BJ (cell line): ENCODE data around the gene PSMG3. TPM values are rescaled to one million over a fixed set of nuclear protein-coding genes. Genes with fewer than 3 reads are reported as not detected.

Source experiments
- CTCF ChIA-PET: fragments of 350-600 bp; formaldehyde crosslinking; extraction: SDS; loops from one replicate; lab custom pipeline; 2021; ENCODE audit warnings: antibody characterized with exemption, inconsistent platforms; lab: Yijun Ruan, JAX
- POLR2A ChIA-PET: fragments of 300-600 bp; sonication (Branson Sonifier 250); formaldehyde crosslinking; extraction: SDS; loops from one replicate; lab custom pipeline; 2021; ENCODE audit warnings: antibody characterized with exemption; lab: Charles Lee
- DNase-seq: peaks from one replicate; pipeline ENCODE4 v3.0.0-alpha.2; 2011; ENCODE audit warnings: low read depth
- H3K27me3 ChIP-seq: 2 replicates; pipeline ENCODE4 v1.6.0; 2011; ENCODE audit warnings: low read length; ENCODE audit not compliant: control insufficient read depth, insufficient read depth
- H3K36me3 ChIP-seq: 2 replicates; pipeline ENCODE4 v1.5.1; 2011; ENCODE audit warnings: low read length; ENCODE audit not compliant: control insufficient read depth, insufficient read depth
- H3K4me3 ChIP-seq: 2 replicates; pipeline ENCODE4 v1.5.1; 2011; ENCODE audit warnings: low read depth, mild to moderate bottlenecking, control low read depth, low read length
- polyA plus RNA-seq: library from polyadenylated mRNA; depleted of rRNA; stranded (reverse); fragments of >200 nt; gene quantifications from 2 replicates; pipeline ENCODE4 v1.2.3, GENCODE V29; 2011
- TF ChIP-seq, protein P1 (sequence below): IDR thresholded peaks from 2 replicates; pipeline ENCODE4 v1.5.1; 2011; ENCODE audit warnings: low read depth, mild to moderate bottlenecking, control low read depth, inconsistent platforms, low read length, moderate library complexity; ENCODE audit not compliant: insufficient read depth

Gene PSMG3
- polyA plus RNA-seq, 1 experiment, result 40.9 TPM

DNA sequence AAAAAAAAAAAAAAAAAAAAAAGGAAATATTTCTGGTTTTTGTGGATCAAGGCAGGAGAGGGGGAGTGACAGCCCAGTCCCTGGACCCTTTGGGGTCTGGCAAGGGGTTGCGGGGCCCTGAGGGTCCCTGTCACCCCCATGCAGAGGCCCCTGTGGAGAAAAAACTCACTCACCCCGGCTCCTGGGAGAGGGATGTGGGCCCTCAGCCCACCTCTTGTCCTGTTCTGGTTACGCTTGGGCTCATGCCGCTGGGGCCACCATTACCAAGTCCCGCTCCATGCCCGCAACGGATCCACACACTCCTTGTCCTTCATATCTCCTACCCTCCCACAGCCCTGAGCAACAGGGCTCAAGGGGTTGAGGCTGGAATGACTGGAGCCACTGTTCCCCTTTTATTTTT lies 12.8 kb downstream of the PSMG3 start:
- TF ChIP-seq, protein P1, sequence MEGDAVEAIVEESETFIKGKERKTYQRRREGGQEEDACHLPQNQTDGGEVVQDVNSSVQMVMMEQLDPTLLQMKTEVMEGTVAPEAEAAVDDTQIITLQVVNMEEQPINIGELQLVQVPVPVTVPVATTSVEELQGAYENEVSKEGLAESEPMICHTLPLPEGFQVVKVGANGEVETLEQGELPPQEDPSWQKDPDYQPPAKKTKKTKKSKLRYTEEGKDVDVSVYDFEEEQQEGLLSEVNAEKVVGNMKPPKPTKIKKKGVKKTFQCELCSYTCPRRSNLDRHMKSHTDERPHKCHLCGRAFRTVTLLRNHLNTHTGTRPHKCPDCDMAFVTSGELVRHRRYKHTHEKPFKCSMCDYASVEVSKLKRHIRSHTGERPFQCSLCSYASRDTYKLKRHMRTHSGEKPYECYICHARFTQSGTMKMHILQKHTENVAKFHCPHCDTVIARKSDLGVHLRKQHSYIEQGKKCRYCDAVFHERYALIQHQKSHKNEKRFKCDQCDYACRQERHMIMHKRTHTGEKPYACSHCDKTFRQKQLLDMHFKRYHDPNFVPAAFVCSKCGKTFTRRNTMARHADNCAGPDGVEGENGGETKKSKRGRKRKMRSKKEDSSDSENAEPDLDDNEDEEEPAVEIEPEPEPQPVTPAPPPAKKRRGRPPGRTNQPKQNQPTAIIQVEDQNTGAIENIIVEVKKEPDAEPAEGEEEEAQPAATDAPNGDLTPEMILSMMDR, result no peak
- Histone ChIP-seq H3K27me3 (no peaks in the 10 kb centered on the region), H3K36me3 (no peaks in the 10 kb centered on the region), H3K4me3 (no peak overlapping the region)
- POLR2A ChIA-PET, result no interaction called here
- DNase-seq, result no peak
- CTCF ChIA-PET, result no interaction called here

DNA sequence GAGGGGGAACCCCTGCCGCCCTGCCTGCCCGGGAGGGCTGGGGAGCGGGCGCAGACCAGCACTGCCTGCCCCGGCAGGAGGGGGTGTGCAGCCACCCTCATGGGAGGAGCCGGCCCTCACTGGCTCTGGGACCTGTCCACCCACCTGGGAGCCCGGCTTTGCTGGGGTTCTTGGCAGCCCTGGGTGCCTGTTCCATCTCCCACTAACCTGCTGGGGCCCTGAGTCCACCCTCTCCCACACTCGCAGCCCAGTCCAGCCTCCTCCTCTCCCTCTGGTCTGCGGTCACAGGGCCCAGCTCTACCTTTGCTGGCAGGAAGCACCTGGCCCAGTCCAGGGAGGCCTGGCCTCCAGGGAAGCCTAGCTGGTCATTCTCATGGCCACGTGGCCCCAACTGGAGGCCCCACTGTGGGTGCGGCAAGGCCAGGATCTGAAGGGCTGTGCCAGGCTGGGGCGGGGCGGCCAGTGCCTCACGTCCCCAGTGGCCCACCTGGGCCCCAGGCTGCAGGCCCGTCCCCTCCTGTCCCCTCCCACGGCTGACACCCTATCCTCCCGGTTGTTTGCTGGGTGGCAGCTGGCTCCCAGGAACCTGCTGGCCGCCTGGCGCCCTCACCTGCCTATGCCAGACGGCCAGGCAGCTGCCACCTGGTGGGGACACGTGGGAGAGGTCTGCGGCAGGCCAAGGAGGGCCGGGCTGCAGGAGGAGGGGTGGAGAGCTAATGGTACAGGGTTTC lies 13.9 kb downstream of the PSMG3 start, which contains the start of gene TMEM184A:
TMEM184A (minus strand) TSS at position 393 of the 731 bp plus-strand sequence. CDS start 721 bp downstream, outside the sequence.
- no peak for DNase-seq
- H3K36me3 ChIP-seq, result no peaks in the 10 kb centered on the region
- TF ChIP-seq, protein P1, result peak; percentile 43
- H3K4me3 ChIP-seq, result no peak within 1 kb of the TSS; the same call in 1 of the 2 replicates
- H3K27me3 ChIP-seq, result no peaks in the 10 kb centered on the region
- POLR2A ChIA-PET, result no interaction called here
- CTCF ChIA-PET, result interaction anchor here (1.0 to 1.3 kb wide), 3 partner anchors 15 to 82 kb away, joined by 3 to 5 read pairs (median 3); no protein-coding TSS in a partner anchor

DNA sequence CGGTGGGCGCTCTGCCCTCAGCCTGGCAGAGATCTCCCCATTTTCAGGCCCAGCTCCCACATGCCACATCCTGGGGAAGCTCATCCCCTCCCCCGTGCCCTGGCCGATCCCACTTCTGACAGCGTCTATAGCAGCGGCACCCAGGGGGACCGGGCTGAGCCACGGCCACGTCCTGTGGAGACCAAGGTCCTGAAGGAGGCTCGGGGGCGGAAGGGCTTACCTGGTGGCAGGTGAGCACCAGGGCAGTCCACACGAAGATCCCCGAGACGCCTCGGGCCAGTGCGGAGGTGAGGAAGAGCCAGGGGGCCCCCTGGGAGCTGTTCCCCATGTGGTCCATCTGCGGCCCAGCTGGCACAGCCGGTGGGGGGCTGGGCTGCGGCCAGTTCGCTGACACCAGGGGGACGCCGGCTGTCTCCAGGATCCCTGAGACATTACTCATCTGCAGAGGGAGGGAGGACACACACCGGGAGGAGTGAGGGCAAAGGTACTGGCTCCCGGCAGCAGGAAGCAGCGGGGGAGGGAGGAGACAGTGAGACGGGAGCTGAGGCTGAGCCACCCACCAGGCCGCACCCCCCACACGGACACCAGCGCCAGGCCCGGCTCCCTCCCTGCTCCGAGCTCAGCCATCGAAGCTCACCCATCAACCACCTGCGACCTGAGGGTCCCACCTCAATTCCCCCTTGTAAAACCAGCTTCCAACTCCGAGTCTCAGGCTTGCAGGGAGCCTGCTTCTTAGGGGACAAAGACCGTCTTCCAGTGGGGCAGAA lies 14.6 kb downstream of the PSMG3 start:
- DNase-seq, result peak; percentile 65
- CTCF ChIA-PET, result interaction anchor here (0.7 to 1.3 kb wide), 4 partner anchors 11 to 81 kb away, joined by 3 to 5 read pairs (median 3); no protein-coding TSS in a partner anchor
- no peaks in the 10 kb centered on the region for H3K36me3 ChIP-seq
- POLR2A ChIA-PET, result no interaction called here
- TF ChIP-seq, protein P1, result peak; percentile 23; the same call in 1 of the 2 replicates
- H3K4me3 ChIP-seq, result no peak overlapping the region; the same call in 1 of the 2 replicates
- H3K27me3 ChIP-seq, result no peaks in the 10 kb centered on the region

- ChIA-PET CTCF (interaction anchor here (0.7 to 1.4 kb wide), 4 partner anchors 10 to 116 kb away, joined by 3 to 5 read pairs (median 3); no protein-coding TSS in a partner anchor), POLR2A (no interaction called here)
- H3K27me3 ChIP-seq, result no peaks in the 10 kb centered on the region
- DNase-seq, result no peak
- TF ChIP-seq, protein P1, result no peak
- H3K36me3 ChIP-seq, result no peaks in the 10 kb centered on the region
- no peak overlapping the region for H3K4me3 ChIP-seq
These were observed 15.3 kb downstream of the PSMG3 start for GRCh38 chr7:1554333-1555045.
